Measurements from ENCODE around the gene NDST1. TPM values are rescaled to one million over a fixed set of nuclear protein-coding genes. Genes with fewer than 3 reads are reported as not detected.

NDST1 gene
- polyA plus RNA-seq, 1 donor (not counting 4 experiments of a cell fraction or from before 2014, with no cell fraction given): 24.9 TPM

GRCh38 chr5:150574818-150575547 is 67.1 kb downstream of the NDST1 start:
- H3K9ac ChIP-seq (ENCODE audit: control insufficient read depth, extremely low read depth, insufficient read depth, low read length): no peak overlapping the region
- no peaks in the 10 kb centered on the region for H3K36me3 ChIP-seq (ENCODE audit: control insufficient read depth in 2 of 2, extremely low read depth in 1 of 2, insufficient read depth in 2 of 2, low read length in 2 of 2)
- peaks cover 13% of the 10 kb centered on the region for H3K27me3 ChIP-seq (ENCODE audit: control insufficient read depth, extremely low read depth, insufficient read depth, low read length)
- H3K4me2 ChIP-seq (ENCODE audit: control insufficient read depth, extremely low read depth, insufficient read depth, low read depth, low read length): no peak overlapping the region
- no peak overlapping the region for H3K4me3 ChIP-seq (ENCODE audit: control insufficient read depth in 2 of 3, extremely low read depth in 1 of 3, insufficient read depth in 2 of 3, low read depth in 1 of 3, low read length in 3 of 3)
- H3K4me1 ChIP-seq (ENCODE audit: control insufficient read depth, extremely low read depth, insufficient read depth, low read length): no peaks in the 10 kb centered on the region
- dilution Hi-C loops (cut with MboI; ENCODE audit: extremely low pct_ligation_motif_present, low sequenced_read_pairs): no loop called here
- H3K9me1 ChIP-seq (ENCODE audit: control insufficient read depth, extremely low read depth, insufficient read depth, low read length): no peaks in the 10 kb centered on the region
- no peak overlapping the region for H3K27ac ChIP-seq (ENCODE audit: control insufficient read depth, insufficient read depth, low read length)
- FAIRE-seq (no peak), DNase-seq (ENCODE audit: low read depth, low spot score) (no peak)
- H4K20me1 ChIP-seq (ENCODE audit: control insufficient read depth, extremely low read depth, insufficient read depth, low read length): no peaks in the 10 kb centered on the region
- no peak overlapping the region for H2AFZ ChIP-seq (ENCODE audit: control insufficient read depth, low read length)
- no peak for TF ChIP-seq EZH2 (IDR thresholded peaks at IDR 0.05; ENCODE audit: low read length)
- TF ChIP-seq, protein P1, sequence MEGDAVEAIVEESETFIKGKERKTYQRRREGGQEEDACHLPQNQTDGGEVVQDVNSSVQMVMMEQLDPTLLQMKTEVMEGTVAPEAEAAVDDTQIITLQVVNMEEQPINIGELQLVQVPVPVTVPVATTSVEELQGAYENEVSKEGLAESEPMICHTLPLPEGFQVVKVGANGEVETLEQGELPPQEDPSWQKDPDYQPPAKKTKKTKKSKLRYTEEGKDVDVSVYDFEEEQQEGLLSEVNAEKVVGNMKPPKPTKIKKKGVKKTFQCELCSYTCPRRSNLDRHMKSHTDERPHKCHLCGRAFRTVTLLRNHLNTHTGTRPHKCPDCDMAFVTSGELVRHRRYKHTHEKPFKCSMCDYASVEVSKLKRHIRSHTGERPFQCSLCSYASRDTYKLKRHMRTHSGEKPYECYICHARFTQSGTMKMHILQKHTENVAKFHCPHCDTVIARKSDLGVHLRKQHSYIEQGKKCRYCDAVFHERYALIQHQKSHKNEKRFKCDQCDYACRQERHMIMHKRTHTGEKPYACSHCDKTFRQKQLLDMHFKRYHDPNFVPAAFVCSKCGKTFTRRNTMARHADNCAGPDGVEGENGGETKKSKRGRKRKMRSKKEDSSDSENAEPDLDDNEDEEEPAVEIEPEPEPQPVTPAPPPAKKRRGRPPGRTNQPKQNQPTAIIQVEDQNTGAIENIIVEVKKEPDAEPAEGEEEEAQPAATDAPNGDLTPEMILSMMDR (optimal IDR thresholded peaks at IDR 0.05 in 1 of 3, IDR thresholded peaks at IDR 0.05 in 1 of 3, conservative IDR thresholded peaks at IDR 0.05 in 1 of 3; ENCODE audit: extremely low read depth in 1 of 3, insufficient read depth in 2 of 3, low read length in 3 of 3): no peak
- no peaks in the 10 kb centered on the region for H3K9me3 ChIP-seq (ENCODE audit: control insufficient read depth, low read depth, low read length)
- H3K79me2 ChIP-seq (ENCODE audit: control insufficient read depth, insufficient read depth, low read length): no peaks in the 10 kb centered on the region

DNA sequence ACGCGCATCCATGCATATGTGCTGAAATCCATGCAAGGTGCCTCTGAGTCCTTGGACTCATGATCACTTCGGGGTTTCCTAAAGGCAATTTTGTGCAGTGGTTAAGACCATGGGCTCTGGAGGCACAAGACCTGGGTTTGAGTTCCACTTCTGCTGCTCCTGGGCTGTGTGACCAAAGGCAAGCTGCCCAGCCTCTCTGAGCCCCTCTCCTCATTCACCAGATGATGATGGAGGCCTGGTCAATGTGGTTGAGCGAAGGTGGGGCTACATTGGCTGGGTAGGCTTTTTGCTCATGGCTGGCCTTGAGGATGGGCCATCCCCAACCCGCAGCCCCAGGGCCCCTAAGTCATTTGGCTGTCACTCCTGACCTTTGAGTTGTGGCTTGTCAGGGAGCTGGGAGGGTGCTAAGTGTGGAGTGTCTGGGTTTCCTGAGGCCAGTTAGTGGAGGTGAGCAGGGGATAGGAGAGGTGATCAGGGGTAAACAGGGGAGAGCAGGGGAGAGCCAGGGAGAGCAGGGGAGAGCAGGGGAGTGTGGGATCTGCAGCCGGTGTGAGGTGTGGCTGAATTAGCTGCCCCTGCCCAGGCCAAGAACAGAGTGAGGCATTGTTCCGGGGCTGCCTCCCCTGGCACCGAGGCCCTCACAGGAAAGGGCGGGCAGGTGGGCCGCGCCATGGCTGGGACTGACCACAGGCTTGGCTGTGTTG is 68.0 kb downstream of the NDST1 start:
- no peak for TF ChIP-seq EZH2 (IDR thresholded peaks at IDR 0.05; ENCODE audit: low read length)
- TF ChIP-seq, protein P1 (optimal IDR thresholded peaks at IDR 0.05 in 1 of 3, IDR thresholded peaks at IDR 0.05 in 1 of 3, conservative IDR thresholded peaks at IDR 0.05 in 1 of 3; ENCODE audit: extremely low read depth in 1 of 3, insufficient read depth in 2 of 3, low read length in 3 of 3): no peak
- Histone ChIP-seq H3K4me1 (ENCODE audit: control insufficient read depth, extremely low read depth, insufficient read depth, low read length) (no peaks in the 10 kb centered on the region), H3K27me3 (ENCODE audit: control insufficient read depth, extremely low read depth, insufficient read depth, low read length) (peaks cover 16% of the 10 kb centered on the region), H3K9ac (ENCODE audit: control insufficient read depth, extremely low read depth, insufficient read depth, low read length) (no peak overlapping the region), H3K9me3 (ENCODE audit: control insufficient read depth, low read depth, low read length) (no peaks in the 10 kb centered on the region), H3K9me1 (ENCODE audit: control insufficient read depth, extremely low read depth, insufficient read depth, low read length) (no peaks in the 10 kb centered on the region), H3K4me3 (ENCODE audit: control insufficient read depth in 2 of 3, extremely low read depth in 1 of 3, insufficient read depth in 2 of 3, low read depth in 1 of 3, low read length in 3 of 3) (no peak overlapping the region), H4K20me1 (ENCODE audit: control insufficient read depth, extremely low read depth, insufficient read depth, low read length) (no peaks in the 10 kb centered on the region), H3K4me2 (ENCODE audit: control insufficient read depth, extremely low read depth, insufficient read depth, low read depth, low read length) (no peak overlapping the region), H3K36me3 (ENCODE audit: control insufficient read depth in 2 of 2, extremely low read depth in 1 of 2, insufficient read depth in 2 of 2, low read length in 2 of 2) (no peaks in the 10 kb centered on the region), H2AFZ (ENCODE audit: control insufficient read depth, low read length) (no peak overlapping the region), H3K79me2 (ENCODE audit: control insufficient read depth, insufficient read depth, low read length) (no peaks in the 10 kb centered on the region), H3K27ac (ENCODE audit: control insufficient read depth, insufficient read depth, low read length) (no peak overlapping the region)
- dilution Hi-C loops (cut with MboI; ENCODE audit: extremely low pct_ligation_motif_present, low sequenced_read_pairs): no loop called here
- no peak for FAIRE-seq
- no peak for DNase-seq (ENCODE audit: low read depth, low spot score)
